ENCODE measurements around the gene CDK16.

The CDK16 gene

GRCh38 chrX:47222751-47223350, 4.4 kb downstream of the CDK16 start:
- H3K27ac ChIP-seq = no peak overlapping the region
- TF ChIP-seq ZFX (IDR thresholded peaks at IDR 0.05; ENCODE audit: borderline replicate concordance) = no peak
- TF ChIP-seq, protein P1, sequence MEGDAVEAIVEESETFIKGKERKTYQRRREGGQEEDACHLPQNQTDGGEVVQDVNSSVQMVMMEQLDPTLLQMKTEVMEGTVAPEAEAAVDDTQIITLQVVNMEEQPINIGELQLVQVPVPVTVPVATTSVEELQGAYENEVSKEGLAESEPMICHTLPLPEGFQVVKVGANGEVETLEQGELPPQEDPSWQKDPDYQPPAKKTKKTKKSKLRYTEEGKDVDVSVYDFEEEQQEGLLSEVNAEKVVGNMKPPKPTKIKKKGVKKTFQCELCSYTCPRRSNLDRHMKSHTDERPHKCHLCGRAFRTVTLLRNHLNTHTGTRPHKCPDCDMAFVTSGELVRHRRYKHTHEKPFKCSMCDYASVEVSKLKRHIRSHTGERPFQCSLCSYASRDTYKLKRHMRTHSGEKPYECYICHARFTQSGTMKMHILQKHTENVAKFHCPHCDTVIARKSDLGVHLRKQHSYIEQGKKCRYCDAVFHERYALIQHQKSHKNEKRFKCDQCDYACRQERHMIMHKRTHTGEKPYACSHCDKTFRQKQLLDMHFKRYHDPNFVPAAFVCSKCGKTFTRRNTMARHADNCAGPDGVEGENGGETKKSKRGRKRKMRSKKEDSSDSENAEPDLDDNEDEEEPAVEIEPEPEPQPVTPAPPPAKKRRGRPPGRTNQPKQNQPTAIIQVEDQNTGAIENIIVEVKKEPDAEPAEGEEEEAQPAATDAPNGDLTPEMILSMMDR (IDR thresholded peaks at IDR 0.05) = no peak

DNA sequence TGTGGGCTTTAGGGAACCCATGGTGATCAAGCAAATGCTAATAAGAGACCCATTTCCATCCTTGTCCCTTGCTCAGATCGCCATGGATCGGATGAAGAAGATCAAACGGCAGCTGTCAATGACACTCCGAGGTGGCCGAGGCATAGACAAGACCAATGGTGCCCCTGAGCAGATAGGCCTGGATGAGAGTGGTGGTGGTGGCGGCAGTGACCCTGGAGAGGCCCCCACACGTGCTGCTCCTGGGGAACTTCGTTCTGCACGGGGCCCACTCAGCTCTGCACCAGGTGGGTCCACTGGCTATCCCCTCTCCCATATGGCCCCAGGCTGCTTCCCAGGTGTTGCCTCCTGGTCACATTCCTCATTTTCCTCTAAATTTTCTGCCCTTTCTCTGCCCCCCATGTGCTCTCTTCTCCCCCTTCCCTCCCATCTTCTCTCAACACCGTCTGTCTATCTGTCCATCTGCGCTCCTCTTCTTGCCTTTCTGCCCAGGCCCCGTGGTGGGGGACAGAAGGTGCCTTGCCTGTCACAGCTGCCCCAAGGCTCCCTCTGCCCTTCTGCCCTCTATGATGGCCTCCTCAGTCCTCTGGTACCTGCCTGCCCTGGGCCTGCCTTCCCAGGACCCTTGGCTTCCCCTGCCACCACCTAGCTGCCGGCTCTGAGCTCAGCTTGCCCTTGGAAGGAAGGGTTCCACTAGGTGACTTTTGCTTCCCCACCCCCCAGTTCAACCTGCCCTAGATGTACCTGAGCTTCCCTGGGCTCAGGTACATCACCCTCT, 5.2 kb downstream of the CDK16 start:
- TF ChIP-seq, protein P1 (IDR thresholded peaks at IDR 0.05) = no peak
- no peak for TF ChIP-seq ZFX (IDR thresholded peaks at IDR 0.05; ENCODE audit: borderline replicate concordance)
- H3K27ac ChIP-seq = no peak overlapping the region

DNA sequence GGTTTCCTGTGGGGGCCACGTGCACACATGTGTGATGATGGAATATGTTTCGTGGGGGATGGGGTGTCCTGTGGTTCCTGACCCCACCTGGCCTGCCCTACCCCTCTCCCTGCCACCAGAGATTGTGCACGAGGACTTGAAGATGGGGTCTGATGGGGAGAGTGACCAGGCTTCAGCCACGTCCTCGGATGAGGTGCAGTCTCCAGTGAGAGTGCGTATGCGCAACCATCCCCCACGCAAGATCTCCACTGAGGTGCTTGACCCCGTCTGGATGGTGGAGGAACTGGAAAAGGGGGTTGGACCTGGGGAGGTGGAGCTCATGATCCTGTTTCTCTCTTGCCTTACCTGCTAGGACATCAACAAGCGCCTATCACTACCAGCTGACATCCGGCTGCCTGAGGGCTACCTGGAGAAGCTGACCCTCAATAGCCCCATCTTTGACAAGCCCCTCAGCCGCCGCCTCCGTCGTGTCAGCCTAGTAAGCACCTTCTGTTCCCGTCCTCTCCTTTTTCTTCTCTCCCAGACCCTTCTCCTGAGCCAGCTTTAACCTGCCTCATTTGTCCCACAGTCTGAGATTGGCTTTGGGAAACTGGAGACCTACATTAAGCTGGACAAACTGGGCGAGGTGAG, 5.9 kb downstream of the CDK16 start:
- H3K27ac ChIP-seq = no peak overlapping the region
- TF ChIP-seq, protein P1 (IDR thresholded peaks at IDR 0.05) = no peak
- TF ChIP-seq ZFX (IDR thresholded peaks at IDR 0.05; ENCODE audit: borderline replicate concordance) = no peak

DNA sequence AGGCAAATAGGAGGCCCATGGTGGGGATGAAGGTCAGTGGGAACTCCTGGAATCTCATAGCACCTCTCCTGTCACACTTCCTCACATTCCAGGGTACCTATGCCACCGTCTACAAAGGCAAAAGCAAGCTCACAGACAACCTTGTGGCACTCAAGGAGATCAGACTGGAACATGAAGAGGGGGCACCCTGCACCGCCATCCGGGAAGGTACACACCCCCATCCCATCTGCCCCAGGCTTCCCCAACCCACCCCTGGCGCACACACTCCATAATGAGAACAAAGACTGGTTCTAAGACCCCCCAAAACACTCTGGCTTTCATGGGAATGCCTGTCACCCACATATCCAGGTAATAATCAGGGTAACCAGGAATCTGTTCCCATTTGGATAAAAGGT, 6.4 kb downstream of the CDK16 start:
- no peak overlapping the region for H3K27ac ChIP-seq
- TF ChIP-seq, protein P1 (IDR thresholded peaks at IDR 0.05) = no peak

DNA sequence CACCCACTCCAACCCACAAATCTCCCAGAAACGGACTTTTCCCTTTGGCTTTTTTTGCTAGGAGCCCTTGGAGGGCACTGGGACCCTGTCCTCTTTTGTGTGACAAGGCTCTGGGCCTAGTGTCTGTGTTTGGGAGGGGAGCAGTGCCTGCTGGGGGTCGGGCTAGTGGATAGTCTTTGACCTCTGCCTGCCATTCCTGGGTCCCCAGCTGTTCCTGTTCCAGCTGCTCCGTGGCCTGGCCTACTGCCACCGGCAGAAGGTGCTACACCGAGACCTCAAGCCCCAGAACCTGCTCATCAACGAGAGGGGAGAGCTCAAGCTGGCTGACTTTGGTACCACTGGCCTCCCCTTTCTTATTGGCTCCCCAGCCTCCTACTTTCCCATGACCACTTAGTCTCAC, 7.6 kb downstream of the CDK16 start:
- no peak overlapping the region for H3K27ac ChIP-seq
- no peak for TF ChIP-seq ZFX (IDR thresholded peaks at IDR 0.05; ENCODE audit: borderline replicate concordance)
- TF ChIP-seq, protein P1 (IDR thresholded peaks at IDR 0.05) = no peak

GRCh38 chrX:47226531-47227333, 8.3 kb downstream of the CDK16 start:
- H3K27ac ChIP-seq = no peak overlapping the region
- TF ChIP-seq ZFX (IDR thresholded peaks at IDR 0.05; ENCODE audit: borderline replicate concordance) = no peak
- TF ChIP-seq, protein P1 (IDR thresholded peaks at IDR 0.05) = no peak
